Adipose tissue (tissue), 3 donors: ENCODE measurements around the gene RAPSN. TPM values are rescaled to one million over a fixed set of nuclear protein-coding genes. Genes with fewer than 3 reads are reported as not detected.
"Not testable (repeated sequence)": the region's sequence is repeated elsewhere in the genome, so short reads cannot be mapped to it uniquely, and the experiment has no call there.

ENCODE experiments used
- H3K27ac ChIP-seq: one replicate; pipeline ENCODE4 v1.5.1; 2013; ENCODE audit warnings: low read depth, low read length
- WGBS, 3 donors: extraction: QIAGEN DNeasy Blood & Tissue Kit; methylation state at CpG; one replicate each; pipeline ENCODE4 v1.1.7; 2013; 5-methylcytosine and 5-hydroxymethylcytosine counted together
- polyA plus RNA-seq, 3 donors: library from polyadenylated mRNA; stranded (reverse); fragments of 200-250 nt; gene quantifications; one replicate each; pipeline ENCODE4 v1.2.3, GENCODE V29; 2013
- donor health status: healthy with polysubstance abuse.
- donor health status: Bipolar disorder and iron deficiency.
- donor health status: healthy.

RAPSN gene
- polyA plus RNA-seq, 3 donors: 0.21 to 0.59 TPM; not detected in 1

DNA sequence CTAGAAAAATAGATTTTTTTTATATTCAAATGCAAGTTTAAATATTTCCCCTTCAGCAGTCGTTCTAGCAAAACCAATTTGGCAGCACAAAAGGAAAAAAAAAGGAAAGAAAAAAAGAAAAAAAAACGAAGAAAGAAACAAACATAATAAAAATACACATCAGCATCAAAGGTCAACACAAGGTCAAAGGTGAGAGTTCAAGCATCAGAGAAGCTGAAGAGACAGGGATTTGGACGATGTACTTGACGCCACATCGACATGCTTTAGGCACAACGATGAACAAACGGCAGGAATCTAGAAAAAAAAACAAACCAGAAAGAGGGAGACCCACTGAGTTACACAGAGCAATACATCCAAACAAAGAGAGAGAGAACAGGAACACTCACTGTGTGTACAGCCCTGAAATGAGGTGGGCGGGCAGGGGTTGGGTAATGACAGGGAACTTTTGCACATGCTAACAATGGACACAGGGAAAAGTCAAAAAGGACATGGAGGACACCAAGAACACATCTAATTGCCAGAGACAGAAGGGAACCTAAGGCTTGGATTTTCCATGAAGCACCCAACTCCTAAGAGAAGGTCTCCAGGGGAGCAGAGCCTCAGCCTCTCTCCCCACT, 19.8 kb upstream of the RAPSN start:
- 66 to 73% (median 66%) methylated on average over 8 of the region's 8 CpGs for WGBS, 3 donors
- no peak overlapping the region for H3K27ac ChIP-seq

DNA sequence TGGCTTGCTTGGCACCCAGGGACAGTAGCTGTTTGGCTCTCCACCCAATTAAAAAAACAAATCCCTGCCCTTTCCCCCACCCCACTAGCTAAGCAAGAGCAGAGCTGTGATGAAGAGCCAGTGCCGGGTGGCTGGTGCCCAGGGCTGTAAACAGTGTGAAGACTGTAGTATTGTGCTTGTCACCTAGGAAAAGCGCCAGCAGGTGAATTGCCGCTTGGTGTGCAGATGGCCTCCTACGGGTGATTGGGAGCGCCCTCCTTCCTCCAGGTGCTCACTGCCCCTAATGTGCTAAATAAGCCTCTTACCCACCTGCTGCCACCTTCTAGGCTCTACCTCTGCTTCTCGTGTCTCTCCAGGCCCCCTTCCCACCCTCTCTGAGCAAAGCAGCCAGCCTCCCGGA, 18.4 kb upstream of the RAPSN start:
- WGBS, 3 donors: 72 to 85% (median 73%) methylated on average over 7 of the region's 7 CpGs
- no peak overlapping the region for H3K27ac ChIP-seq

DNA sequence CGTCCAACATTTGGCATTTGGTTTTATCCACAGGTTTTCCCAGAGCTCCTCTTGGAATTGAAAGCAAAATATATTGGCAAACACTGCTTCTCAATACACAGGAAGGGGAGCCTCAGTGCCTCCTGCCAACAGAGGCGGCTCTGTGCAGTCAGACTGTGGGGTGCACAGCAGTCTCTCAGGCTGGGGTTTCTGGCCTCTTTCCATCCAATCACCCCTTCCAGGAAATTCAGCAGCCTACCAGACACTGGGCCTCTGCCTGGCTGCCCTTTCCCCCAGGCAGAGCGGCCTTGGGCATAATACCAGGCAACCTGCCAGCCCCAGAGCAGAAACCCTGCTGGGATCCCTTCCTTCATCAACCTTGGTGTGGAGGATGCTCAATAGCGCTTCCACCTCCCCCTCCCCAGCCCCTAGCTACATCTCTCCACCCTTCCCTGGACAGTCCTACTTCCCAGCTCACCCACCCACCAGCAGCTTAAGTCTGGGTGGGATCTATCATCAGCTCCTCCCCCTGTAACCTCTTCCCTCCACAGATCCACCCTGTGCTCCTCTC, 17.8 kb upstream of the RAPSN start:
- WGBS, 3 donors: 14 to 53% (median 33%) methylated on average over 4 of the region's 4 CpGs
- H3K27ac ChIP-seq: no peak overlapping the region

DNA sequence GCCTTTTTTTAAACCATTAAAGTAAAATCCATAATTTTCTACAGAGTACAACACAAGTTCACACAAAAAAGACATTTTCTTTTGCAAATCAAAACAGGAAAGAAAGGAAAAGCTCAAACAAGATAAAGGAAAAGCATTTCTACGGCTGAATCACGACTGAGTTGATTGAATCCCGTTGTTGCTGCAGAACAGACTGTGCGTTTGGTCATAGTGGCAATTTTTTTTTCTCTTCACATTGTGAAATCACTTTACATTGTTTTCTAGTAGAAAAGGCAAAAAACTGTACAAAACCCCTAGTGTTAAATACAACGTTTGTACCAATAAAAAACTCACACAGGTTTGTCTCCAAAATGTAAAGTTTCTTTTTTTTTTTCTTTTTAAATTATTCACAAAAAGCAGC, 17.3 kb upstream of the RAPSN start:
- no peak overlapping the region for H3K27ac ChIP-seq
- WGBS, 3 donors: 19 to 42% (median 35%) methylated on average over 5 of the region's 5 CpGs

DNA sequence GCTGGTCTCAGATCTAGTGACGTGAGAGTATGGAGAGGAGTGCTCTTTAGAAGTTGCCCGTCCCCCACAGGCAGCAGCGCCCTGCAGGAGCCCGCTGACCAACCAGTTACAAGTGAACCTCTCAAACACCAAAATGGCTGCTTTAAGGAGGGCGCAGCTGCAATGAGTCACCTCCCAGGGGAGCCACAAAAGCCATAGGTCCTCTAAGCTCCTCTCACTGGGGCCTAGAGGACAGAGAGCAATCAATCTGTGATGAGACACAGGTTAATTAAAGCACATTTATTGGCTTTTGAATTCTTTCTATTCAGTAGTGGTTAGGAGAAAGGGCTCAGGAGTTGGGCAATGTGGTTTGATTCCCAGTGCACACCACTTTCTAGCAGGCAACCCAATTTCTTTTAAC, 15.5 kb upstream of the RAPSN start:
- H3K27ac ChIP-seq: no peak overlapping the region

GRCh38 chr11:47461876-47462275, 12.9 kb upstream of the RAPSN start:
- 96 to 98% (median 97%) methylated on average over 7 of the region's 7 CpGs for WGBS, 3 donors
- no peak overlapping the region for H3K27ac ChIP-seq

More for the DNA sequence above, 15.5 kb upstream of the RAPSN start:
- WGBS, 3 donors: 93 to 97% (median 93%) methylated on average over 5 of the region's 5 CpGs

GRCh38 chr11:47460571-47461235, 11.8 kb upstream of the RAPSN start:
- WGBS, 3 donors: 96 to 98% (median 97%) methylated on average over 2 of the region's 2 CpGs
- no peak overlapping the region for H3K27ac ChIP-seq

- WGBS, 3 donors: 22 to 25% (median 23%) methylated on average over 8 of the region's 8 CpGs
- H3K27ac ChIP-seq: not testable (repeated sequence)
These were observed 5.3 kb upstream of the RAPSN start for GRCh38 chr11:47454258-47454671.

DNA sequence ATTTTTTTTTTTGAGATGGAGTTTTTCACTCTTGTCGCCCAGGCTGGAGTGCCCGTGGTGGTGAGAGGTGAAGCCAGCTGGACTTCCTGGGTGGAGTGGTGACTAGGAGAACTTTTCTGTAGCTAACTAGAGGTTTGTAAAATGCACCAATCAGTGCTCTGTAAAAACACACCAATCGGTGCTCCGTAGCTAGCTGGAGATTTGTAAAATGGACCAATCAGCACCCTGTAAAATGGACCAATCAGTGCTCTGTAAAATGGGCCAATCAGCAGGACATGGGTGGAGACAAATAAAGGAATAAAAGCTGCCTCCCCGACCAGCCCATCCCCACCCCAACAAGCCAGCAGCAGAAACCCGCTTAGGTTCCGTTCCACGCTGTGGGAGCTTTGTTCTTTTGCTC, 4.4 kb upstream of the RAPSN start:
- no peak overlapping the region for H3K27ac ChIP-seq
- WGBS, 3 donors: 90 to 94% (median 94%) methylated on average over 8 of the region's 8 CpGs

DNA sequence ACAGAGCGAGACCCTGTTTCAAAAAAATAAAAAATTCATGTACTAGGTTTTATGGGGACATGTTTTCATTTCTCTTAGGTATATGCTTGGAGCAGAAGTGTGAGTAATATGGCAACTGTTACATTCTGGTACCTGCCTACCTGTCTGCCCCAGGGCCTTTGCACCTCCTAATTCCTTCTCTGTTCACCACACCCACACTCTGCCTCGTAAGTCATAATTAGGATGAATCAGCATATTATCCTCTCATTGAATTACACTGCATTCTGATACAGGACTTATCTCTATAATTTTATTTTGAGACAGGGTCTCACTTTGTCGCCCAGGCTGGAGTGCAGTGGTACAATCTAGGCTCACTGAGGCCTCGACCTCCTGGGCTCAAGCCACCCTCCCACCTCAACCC, 3.1 kb upstream of the RAPSN start:
- WGBS, 3 donors: 90 to 96% (median 93%) methylated on average over 4 of the region's 4 CpGs
- H3K27ac ChIP-seq: no peak overlapping the region

DNA sequence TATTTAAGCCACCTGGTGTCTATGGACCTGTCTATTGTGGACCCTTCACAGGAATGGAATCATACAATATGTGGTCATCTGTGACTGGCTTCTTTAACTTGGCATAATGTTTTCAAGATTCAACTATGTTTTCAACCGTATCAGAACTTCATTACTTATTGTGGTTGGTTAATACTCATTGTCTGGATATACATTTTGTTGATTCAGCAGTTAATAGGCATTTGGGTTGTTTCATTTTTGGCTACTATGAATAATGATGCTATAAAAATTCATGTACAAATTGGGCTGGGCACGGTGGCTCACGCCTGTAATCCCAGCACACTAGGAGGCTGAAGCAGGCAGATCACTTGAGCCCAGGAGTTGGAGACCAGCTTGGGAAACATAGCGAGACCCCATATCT, 2.5 kb upstream of the RAPSN start:
- no peak overlapping the region for H3K27ac ChIP-seq
- WGBS, 3 donors: 81 to 89% (median 84%) methylated on average over 4 of the region's 4 CpGs

- 73 to 81% (median 74%) methylated on average over 8 of the region's 8 CpGs for WGBS, 3 donors
- H3K27ac ChIP-seq: no peak overlapping the region
These were observed 605 bp upstream of the RAPSN start for GRCh38 chr11:47449541-47449940.

GRCh38 chr11:47447906-47448305, 1.0 kb downstream of the RAPSN start:
- 87 to 90% (median 89%) methylated on average over 12 of the region's 12 CpGs for WGBS, 3 donors
- no peak overlapping the region for H3K27ac ChIP-seq

DNA sequence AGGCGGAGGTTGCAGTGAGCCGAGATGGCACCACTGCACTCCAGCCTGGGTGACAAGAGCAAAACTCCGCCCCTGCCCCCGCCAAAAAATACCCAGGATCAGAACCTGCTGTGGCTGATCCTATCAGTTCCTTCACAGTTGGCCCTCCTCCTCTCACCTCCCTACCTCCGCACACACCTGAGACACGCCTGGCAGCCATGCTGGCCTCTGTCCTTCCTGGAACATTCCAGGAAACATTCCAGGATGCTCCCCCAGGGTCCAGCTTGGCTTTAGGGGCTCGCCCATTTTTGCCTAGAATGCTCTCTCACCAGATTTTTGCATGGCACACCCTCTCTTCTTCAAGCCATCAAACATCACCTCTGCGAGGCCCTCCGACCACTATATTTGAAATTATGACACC, 2.1 kb downstream of the RAPSN start:
- H3K27ac ChIP-seq: no peak overlapping the region
- WGBS, 3 donors: 88 to 92% (median 89%) methylated on average over 9 of the region's 9 CpGs

- WGBS, 3 donors: 93 to 95% (median 93%) methylated on average over 4 of the region's 4 CpGs
- H3K27ac ChIP-seq: no peak overlapping the region
These were observed 3.1 kb downstream of the RAPSN start for GRCh38 chr11:47445840-47446239.

DNA sequence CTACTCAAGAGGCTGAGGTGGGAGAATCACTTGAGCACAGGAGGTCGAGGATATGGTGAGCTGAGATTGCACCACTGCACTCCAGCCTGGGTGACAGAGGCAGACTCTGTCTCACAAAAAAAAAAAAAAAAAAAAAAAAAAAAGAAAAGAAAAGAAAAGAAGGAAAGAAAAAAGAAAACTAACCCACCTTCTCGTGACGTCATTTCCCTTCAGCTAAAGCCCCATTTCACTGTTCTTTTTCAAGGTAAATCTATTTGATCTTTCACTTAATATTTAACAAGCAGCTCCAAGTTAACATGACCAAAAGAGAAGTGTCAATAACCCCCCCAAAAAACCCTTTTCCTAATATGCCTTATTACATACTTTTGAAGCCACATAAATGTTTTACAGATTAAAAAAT, 5.1 kb downstream of the RAPSN start:
- WGBS, 3 donors: 78 to 86% (median 85%) methylated on average over 3 of the region's 3 CpGs
- H3K27ac ChIP-seq: no peak overlapping the region

GRCh38 chr11:47443028-47443700, 5.8 kb downstream of the RAPSN start:
- 84 to 89% (median 88%) methylated on average over 12 of the region's 12 CpGs for WGBS, 3 donors
- no peak overlapping the region for H3K27ac ChIP-seq

DNA sequence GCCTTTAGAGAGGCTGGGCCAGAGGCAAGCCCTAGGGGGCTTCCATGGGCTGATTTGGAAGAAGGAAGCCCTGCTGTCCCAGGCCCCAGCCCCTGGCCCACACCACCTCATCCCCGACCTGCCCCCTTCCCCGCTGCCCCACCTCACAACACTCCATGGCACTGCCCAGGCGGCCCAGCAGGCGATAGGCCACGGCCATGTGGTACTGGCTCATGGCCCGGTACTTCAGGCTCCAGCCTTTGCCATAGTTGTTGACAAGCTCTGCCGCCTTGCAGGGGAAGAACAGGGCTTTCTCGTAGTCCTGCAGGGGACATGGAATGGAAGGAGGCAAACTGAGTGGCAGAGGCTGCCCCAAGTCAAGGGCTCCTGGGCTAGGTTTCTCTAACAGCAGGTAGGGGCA, 6.4 kb downstream of the RAPSN start:
- 79 to 89% (median 88%) methylated on average over 8 of the region's 8 CpGs for WGBS, 3 donors
- H3K27ac ChIP-seq: no peak overlapping the region

DNA sequence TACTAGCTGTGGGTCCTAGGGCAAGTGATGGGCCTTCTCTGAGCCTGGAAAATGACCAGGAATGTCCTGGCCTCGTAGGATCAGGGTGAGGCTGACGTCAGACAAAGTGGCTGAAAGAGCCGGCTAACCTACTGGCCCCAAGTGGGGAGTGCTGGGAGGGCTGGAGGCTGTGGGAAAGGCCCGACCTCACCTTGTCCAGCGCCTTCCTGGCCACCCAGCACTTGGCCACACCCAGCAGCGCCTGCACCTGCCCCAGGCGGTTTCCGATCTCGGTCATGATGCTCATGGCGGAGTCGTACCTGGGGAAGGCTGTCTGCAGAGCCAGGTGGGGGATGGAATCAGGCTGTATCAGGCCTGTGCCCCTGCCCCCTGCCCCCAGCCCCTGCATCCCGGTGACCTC, 7.5 kb downstream of the RAPSN start:
- H3K27ac ChIP-seq: no peak overlapping the region
- 84 to 91% (median 88%) methylated on average over 12 of the region's 12 CpGs for WGBS, 3 donors
